SK-N-SH treated with all-trans-retinoic acid at 6 μM for 48 hours (cell line): ENCODE results near the gene PTPRN2.

Experiments
- ATAC-seq: fragments of 200-7000 bp; cut with Tn5 transposase; 3 replicates; pipeline ENCODE4 v1.9.1; 2020; ENCODE audit warnings: mild to moderate bottlenecking, moderate library complexity
- ARNTL ChIP-seq: fragments of 450-650 bp; formaldehyde crosslinking; IDR thresholded peaks from 2 replicates; pipeline ENCODE4 v1.5.0; 2020; ENCODE audit warnings: low read depth, mild to moderate bottlenecking, moderate library complexity, borderline replicate concordance
- BACH2 ChIP-seq: fragments of 250-450 bp; sonication (Bioruptor Pico); IDR thresholded peaks from 2 replicates; pipeline ENCODE4 v1.9.0; 2021; ENCODE audit warnings: mild to moderate bottlenecking, borderline replicate concordance
- CSRNP3 ChIP-seq: fragments of 250-450 bp; sonication (Bioruptor Pico); IDR thresholded peaks from 2 replicates; pipeline ENCODE4 v1.5.1; 2021; ENCODE audit warnings: mild to moderate bottlenecking, moderate library complexity
- ESRRG ChIP-seq: fragments of 250-450 bp; sonication (Bioruptor Pico); IDR thresholded peaks from 2 replicates; pipeline ENCODE4 v1.6.1; 2021; ENCODE audit warnings: mild to moderate bottlenecking
- GLIS3 ChIP-seq: fragments of 250-450 bp; sonication (Bioruptor Pico); IDR thresholded peaks from 2 replicates; pipeline ENCODE4 v1.5.0; 2020; ENCODE audit warnings: mild to moderate bottlenecking, moderate library complexity
- OSR1 ChIP-seq: fragments of 250-450 bp; sonication (Bioruptor Pico); IDR thresholded peaks from 2 replicates; pipeline ENCODE4 v1.8.0; 2022; ENCODE audit warnings: moderate library complexity, mild to moderate bottlenecking, inconsistent platforms
- POU6F1 ChIP-seq: fragments of 250-450 bp; sonication (Bioruptor Pico); IDR thresholded peaks from 2 replicates; pipeline ENCODE4 v1.8.0; 2021; ENCODE audit warnings: low read depth, mild to moderate bottlenecking, moderate library complexity, borderline replicate concordance
- RARB ChIP-seq: fragments of 250-450 bp; sonication (Bioruptor Pico); IDR thresholded peaks from 2 replicates; pipeline ENCODE4 v1.8.0; 2021; ENCODE audit warnings: mild to moderate bottlenecking, moderate library complexity
- SNAI2 ChIP-seq: fragments of 250-450 bp; sonication (Bioruptor Pico); IDR thresholded peaks from 2 replicates; pipeline ENCODE4 v1.5.0; 2020; ENCODE audit warnings: mild to moderate bottlenecking, moderate library complexity
- TCF4 ChIP-seq: fragments of 250-450 bp; sonication (Bioruptor Pico); IDR thresholded peaks from 2 replicates; pipeline ENCODE4 v1.8.0; 2021; ENCODE audit warnings: mild to moderate bottlenecking, moderate library complexity, borderline replicate concordance
- TOX ChIP-seq: fragments of 250-450 bp; sonication (Bioruptor Pico); IDR thresholded peaks from 2 replicates; pipeline ENCODE4 v1.8.0; 2021; ENCODE audit warnings: mild to moderate bottlenecking, moderate library complexity, borderline replicate concordance
- ZC3H10 ChIP-seq: fragments of 250-450 bp; sonication (Bioruptor Pico); IDR thresholded peaks from 2 replicates; pipeline ENCODE4 v1.5.1; 2021; ENCODE audit warnings: mild to moderate bottlenecking, moderate library complexity
- ZFP3 ChIP-seq: fragments of 250-450 bp; sonication (Bioruptor Pico); IDR thresholded peaks from 2 replicates; pipeline ENCODE4 v1.5.0; 2020; ENCODE audit warnings: mild to moderate bottlenecking, moderate library complexity
- ZFP30 ChIP-seq: fragments of 450-650 bp; formaldehyde crosslinking; IDR thresholded peaks from 2 replicates; pipeline ENCODE4 v1.5.0; 2022; ENCODE audit warnings: mild to moderate bottlenecking, moderate library complexity
- ZNF70 ChIP-seq: fragments of 450-650 bp; formaldehyde crosslinking; IDR thresholded peaks from 2 replicates; pipeline ENCODE4 v1.5.0; 2020; ENCODE audit warnings: mild to moderate bottlenecking, moderate library complexity
- TF ChIP-seq, protein P1 (sequence below): fragments of 250-450 bp; sonication (Bioruptor Pico); IDR thresholded peaks from 2 replicates; pipeline ENCODE4 v1.8.0; 2020; ENCODE audit warnings: mild to moderate bottlenecking, moderate library complexity, borderline replicate concordance

The PTPRN2 gene

GRCh38 chr7:157664871-157665633 lies 922.6 kb downstream of the PTPRN2 start:
- TF ChIP-seq ZFP30 (CRISPR knock-in tag) (no peak), POU6F1 (no peak), ESRRG (CRISPR knock-in tag) (no peak), ARNTL (no peak), GLIS3 (no peak)
- no peak for ATAC-seq

DNA sequence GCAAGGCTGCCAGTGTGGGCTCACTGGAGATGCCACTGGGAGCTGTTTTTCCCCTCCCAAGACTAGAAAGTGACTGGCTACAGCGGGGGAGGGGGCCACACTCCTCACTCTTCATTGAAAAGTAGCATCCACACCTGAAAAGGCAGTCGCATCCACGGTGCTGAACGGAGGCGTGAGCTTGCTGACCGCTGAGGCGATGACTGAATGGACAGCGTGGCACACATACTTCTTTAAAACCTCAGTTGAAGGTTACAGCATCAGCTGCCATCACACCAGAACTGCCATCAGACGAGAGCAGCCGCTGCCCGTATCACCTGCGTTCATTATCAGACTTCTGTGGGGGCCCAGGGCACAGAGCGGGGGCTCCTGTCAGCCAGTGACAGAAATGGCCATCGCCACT lies 923.6 kb downstream of the PTPRN2 start:
- no peak for ATAC-seq
- TF ChIP-seq CSRNP3 (CRISPR knock-in tag) (no peak), SNAI2 (no peak), ZFP3 (CRISPR knock-in tag) (no peak), ZFP30 (CRISPR knock-in tag) (no peak), ESRRG (CRISPR knock-in tag) (no peak), RARB (CRISPR knock-in tag) (no peak), TCF4 (CRISPR knock-in tag) (no peak), ZC3H10 (CRISPR knock-in tag) (no peak), ZNF70 (no peak), TOX (CRISPR knock-in tag) (no peak), POU6F1 (no peak)
- TF ChIP-seq, protein P1, sequence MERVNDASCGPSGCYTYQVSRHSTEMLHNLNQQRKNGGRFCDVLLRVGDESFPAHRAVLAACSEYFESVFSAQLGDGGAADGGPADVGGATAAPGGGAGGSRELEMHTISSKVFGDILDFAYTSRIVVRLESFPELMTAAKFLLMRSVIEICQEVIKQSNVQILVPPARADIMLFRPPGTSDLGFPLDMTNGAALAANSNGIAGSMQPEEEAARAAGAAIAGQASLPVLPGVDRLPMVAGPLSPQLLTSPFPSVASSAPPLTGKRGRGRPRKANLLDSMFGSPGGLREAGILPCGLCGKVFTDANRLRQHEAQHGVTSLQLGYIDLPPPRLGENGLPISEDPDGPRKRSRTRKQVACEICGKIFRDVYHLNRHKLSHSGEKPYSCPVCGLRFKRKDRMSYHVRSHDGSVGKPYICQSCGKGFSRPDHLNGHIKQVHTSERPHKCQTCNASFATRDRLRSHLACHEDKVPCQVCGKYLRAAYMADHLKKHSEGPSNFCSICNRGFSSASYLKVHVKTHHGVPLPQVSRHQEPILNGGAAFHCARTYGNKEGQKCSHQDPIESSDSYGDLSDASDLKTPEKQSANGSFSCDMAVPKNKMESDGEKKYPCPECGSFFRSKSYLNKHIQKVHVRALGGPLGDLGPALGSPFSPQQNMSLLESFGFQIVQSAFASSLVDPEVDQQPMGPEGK (CRISPR knock-in tag), result no peak

DNA sequence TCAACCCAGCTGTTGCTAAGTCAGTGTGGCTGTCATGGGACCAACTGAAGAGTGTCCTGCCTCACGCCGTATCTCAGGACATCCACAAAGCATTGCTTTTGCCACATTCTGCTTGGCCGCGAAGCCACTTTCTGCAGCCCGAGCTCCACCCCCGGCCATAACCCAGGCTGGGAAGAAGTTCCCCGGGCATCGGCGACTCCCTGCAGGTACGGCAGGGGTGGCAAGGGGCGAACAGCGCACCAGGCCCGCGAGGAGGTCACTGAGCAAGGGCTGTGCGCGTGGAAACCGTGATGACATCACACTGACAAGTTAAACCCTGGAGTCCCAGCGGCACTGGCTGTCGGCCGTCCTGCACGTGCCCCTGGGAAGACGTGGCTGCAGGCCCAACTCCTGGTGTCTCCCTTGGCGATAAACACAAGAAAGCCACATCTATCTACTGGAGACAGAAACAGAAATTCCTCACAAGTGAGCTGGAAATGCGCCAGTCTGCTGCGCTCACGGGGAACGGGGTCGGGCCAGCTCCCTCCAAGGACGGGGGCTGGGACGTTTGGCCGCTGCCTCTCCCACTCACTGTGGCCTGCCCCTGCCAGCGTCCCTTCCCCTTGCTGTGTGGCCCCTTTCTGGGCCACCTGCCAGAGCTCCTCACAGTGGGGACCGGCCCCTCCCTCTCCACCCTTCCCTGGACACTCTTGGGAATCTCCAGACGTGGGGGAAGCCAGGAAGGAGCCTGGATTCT lies 924.5 kb downstream of the PTPRN2 start:
- peak; percentile 78 for ATAC-seq

GRCh38 chr7:157662110-157662791 lies 925.4 kb downstream of the PTPRN2 start:
- no peak for ATAC-seq
- TF ChIP-seq ZC3H10 (CRISPR knock-in tag) (no peak), BACH2 (no peak), OSR1 (no peak)

More for the DNA sequence above, 924.5 kb downstream of the PTPRN2 start:
- TF ChIP-seq, protein P1 (CRISPR knock-in tag), result 0 out of 2 replicates have a peak, but pooled peaks have one; percentile 30
- TF ChIP-seq ZC3H10 (CRISPR knock-in tag) (no peak), ZFP30 (CRISPR knock-in tag) (no peak)
